HG03342 (cell line): ENCODE results near the gene UGCG.
"Not testable (repeated sequence)": the region's sequence is repeated elsewhere in the genome, so short reads cannot be mapped to it uniquely, and the experiment has no call there.

Experiments used
- ATAC-seq: cut with Tn5 transposase; IDR thresholded peaks from one replicate; pipeline ENCODE4 v1.9.1; 2021; ENCODE audit warnings: mild to moderate bottlenecking, moderate library complexity; ENCODE audit not compliant: unreplicated experiment

The UGCG gene

GRCh38 chr9:111917980-111918379 lies 21.4 kb downstream of the UGCG start:
- ATAC-seq, result no peak

- no peak for ATAC-seq
Observed at GRCh38 chr9:111919875-111920274, 23.3 kb downstream of the UGCG start.

GRCh38 chr9:111920531-111920930 lies 23.9 kb downstream of the UGCG start:
- no peak for ATAC-seq

- ATAC-seq, result no peak
Observed at GRCh38 chr9:111922324-111923013, 25.9 kb downstream of the UGCG start.

- no peak for ATAC-seq
Observed at GRCh38 chr9:111924281-111924680, 27.7 kb downstream of the UGCG start.

- no peak for ATAC-seq
Observed at GRCh38 chr9:111925017-111925770, 28.6 kb downstream of the UGCG start.

GRCh38 chr9:111925784-111926183 lies 29.2 kb downstream of the UGCG start:
- no peak for ATAC-seq

- peak; percentile 99 for ATAC-seq
Observed at GRCh38 chr9:111926421-111926875, 29.8 kb downstream of the UGCG start.

- ATAC-seq, result no peak
Observed at GRCh38 chr9:111928359-111928720, 31.7 kb downstream of the UGCG start.

GRCh38 chr9:111934747-111935146 lies 38.1 kb downstream of the UGCG start:
- no peak for ATAC-seq

- ATAC-seq, result no peak
Observed at GRCh38 chr9:111936391-111936790, 39.8 kb downstream of the UGCG start.

GRCh38 chr9:111937301-111937700 lies 40.7 kb downstream of the UGCG start:
- no peak for ATAC-seq

GRCh38 chr9:111937781-111938426 lies 41.3 kb downstream of the UGCG start:
- no peak for ATAC-seq

- no peak for ATAC-seq
Observed at GRCh38 chr9:111938427-111938800, 41.8 kb downstream of the UGCG start.

- ATAC-seq, result no peak
Observed at GRCh38 chr9:111939322-111939721, 42.7 kb downstream of the UGCG start.

- ATAC-seq, result no peak
Observed at GRCh38 chr9:111940697-111941096, 44.1 kb downstream of the UGCG start.

- no peak for ATAC-seq
Observed at GRCh38 chr9:111943200-111943599, 46.6 kb downstream of the UGCG start.

GRCh38 chr9:111943746-111944145 lies 47.1 kb downstream of the UGCG start:
- no peak for ATAC-seq

GRCh38 chr9:111944241-111944866 lies 47.7 kb downstream of the UGCG start:
- no peak for ATAC-seq

- peak; percentile 68 for ATAC-seq
Observed at GRCh38 chr9:111945216-111945615, 48.6 kb downstream of the UGCG start.

GRCh38 chr9:111948109-111948508 lies 51.5 kb downstream of the UGCG start:
- ATAC-seq, result not testable (repeated sequence)
